Transverse colon (tissue), 3 donors: ENCODE measurements around the gene RPA1.

Experiments
- POLR2A ChIP-seq: fragments of 450-650 bp; IDR thresholded peaks from one replicate; pipeline ENCODE4 v1.6.1; 2016; ENCODE audit warnings: antibody characterized with exemption, mild to moderate bottlenecking, moderate library complexity
- TF ChIP-seq, protein P1 (sequence below), 5 experiments: fragments of 200-600 bp in 3 of 5; fragments of 450-650 bp in 2 of 5; sonication (generic) in 3 of 5; IDR thresholded peaks; 1 replicate in 2 of 5; 2 replicates in 3 of 5; pipeline ENCODE4 v1.5.1; 2016 to 2017; ENCODE audit warnings: antibody characterized with exemption in 5 of 5, inconsistent platforms in 3 of 5, mild to moderate bottlenecking in 2 of 5, moderate library complexity in 1 of 5

DNA sequence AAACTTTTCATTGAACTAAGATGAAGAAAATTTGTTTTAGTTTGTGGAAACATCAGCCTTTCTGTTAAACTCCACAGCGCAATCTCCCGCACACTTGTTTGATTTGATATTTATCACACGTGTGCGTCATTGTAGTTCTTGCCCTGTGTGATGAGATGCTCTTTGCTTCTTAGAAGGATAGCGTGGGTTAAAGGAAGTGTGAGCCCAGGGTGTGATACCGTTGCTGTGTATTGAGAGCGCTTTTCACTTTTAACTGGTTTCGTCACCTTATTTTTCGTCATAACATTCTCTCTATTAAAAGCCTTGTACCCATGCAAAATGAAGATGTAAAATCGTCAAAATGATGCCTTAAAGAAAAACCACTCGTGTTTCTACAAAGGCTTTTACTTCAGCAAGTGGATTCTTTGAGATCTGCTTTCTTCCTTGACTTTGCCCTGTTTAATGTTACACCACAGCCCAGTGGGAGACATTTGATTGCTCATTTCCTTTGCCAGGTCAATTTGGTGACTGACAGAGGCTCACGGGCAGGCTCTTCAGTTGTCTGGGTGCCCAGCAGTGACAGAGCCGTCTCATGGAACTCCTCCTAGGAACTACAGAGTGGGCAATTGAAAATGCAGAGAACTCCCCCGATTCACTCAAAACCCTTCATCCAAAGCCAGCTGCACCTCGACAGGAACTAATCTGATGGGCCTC is 61.1 kb downstream of the RPA1 start:
- TF ChIP-seq, protein P1, sequence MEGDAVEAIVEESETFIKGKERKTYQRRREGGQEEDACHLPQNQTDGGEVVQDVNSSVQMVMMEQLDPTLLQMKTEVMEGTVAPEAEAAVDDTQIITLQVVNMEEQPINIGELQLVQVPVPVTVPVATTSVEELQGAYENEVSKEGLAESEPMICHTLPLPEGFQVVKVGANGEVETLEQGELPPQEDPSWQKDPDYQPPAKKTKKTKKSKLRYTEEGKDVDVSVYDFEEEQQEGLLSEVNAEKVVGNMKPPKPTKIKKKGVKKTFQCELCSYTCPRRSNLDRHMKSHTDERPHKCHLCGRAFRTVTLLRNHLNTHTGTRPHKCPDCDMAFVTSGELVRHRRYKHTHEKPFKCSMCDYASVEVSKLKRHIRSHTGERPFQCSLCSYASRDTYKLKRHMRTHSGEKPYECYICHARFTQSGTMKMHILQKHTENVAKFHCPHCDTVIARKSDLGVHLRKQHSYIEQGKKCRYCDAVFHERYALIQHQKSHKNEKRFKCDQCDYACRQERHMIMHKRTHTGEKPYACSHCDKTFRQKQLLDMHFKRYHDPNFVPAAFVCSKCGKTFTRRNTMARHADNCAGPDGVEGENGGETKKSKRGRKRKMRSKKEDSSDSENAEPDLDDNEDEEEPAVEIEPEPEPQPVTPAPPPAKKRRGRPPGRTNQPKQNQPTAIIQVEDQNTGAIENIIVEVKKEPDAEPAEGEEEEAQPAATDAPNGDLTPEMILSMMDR (IDR thresholded peaks at IDR 0.05): no peak
- TF ChIP-seq POLR2A: no peak
